IMR-90 (cell line): ENCODE measurements around the gene CCR3. TPM values are rescaled to one million over a fixed set of nuclear protein-coding genes. Genes with fewer than 3 reads are reported as not detected.

Experiments
- ATAC-seq: fragments of 200-7000 bp; cut with Tn5 transposase; 2 replicates; pipeline ENCODE4 v1.9.1; 2020; ENCODE audit warnings: low read depth, mild to moderate bottlenecking, moderate library complexity
- BruUV-seq: library from RNA; stranded (reverse); fragments of 400-500 nt; replicated peaks from 2 replicates; lab custom pipeline; 2021; lab: Mats Ljungman, UMichigan
- CTCF ChIA-PET: fragments of 300-600 bp; formaldehyde crosslinking; extraction: SDS; loops from one replicate; lab custom pipeline; 2021; ENCODE audit warnings: antibody characterized with exemption; lab: Yijun Ruan, JAX
- POLR2A ChIA-PET: fragments of 300-600 bp; sonication (Branson Sonifier 250); formaldehyde crosslinking; loops from one replicate; lab custom pipeline; 2022; ENCODE audit warnings: antibody characterized with exemption; ENCODE audit not compliant: unreplicated experiment; lab: Charles Lee
- DNase-seq: peaks from one replicate; pipeline ENCODE4 v3.0.0; 2013
- H2AFZ ChIP-seq: replicated peaks from 2 replicates; pipeline ENCODE3; 2013; ENCODE audit warnings: low read length, mild to moderate bottlenecking; ENCODE audit not compliant: poor library complexity
- H2AK5ac ChIP-seq: 2 replicates; pipeline ENCODE4 v1.6.1; 2013; ENCODE audit warnings: low read depth, low read length, inconsistent platforms
- H2AK9ac ChIP-seq: replicated peaks from 2 replicates; pipeline ENCODE3; 2013; ENCODE audit warnings: mild to moderate bottlenecking, low read depth, low read length, moderate library complexity; ENCODE audit not compliant: poor library complexity
- H2BK120ac ChIP-seq: 2 replicates; pipeline ENCODE4 v1.6.1; 2013; ENCODE audit warnings: low read depth, low read length, inconsistent platforms
- H2BK15ac ChIP-seq: 3 replicates; pipeline ENCODE4 v1.6.1; 2013; ENCODE audit warnings: low read depth, low read length, inconsistent platforms
- H2BK20ac ChIP-seq: 2 replicates; pipeline ENCODE4 v1.6.1; 2013; ENCODE audit warnings: low read depth, mild to moderate bottlenecking, inconsistent platforms, low read length, moderate library complexity
- H2BK5ac ChIP-seq: 2 replicates; pipeline ENCODE4 v1.6.1; 2013; ENCODE audit warnings: mild to moderate bottlenecking, low read depth, low read length, inconsistent platforms; ENCODE audit not compliant: poor library complexity, severe bottlenecking
- H3K14ac ChIP-seq: replicated peaks from 2 replicates; pipeline ENCODE4 v1.6.1; 2013; ENCODE audit warnings: low read depth, low read length, inconsistent platforms
- H3K18ac ChIP-seq: 2 replicates; pipeline ENCODE4 v1.6.1; 2013; ENCODE audit warnings: low read depth, low read length, control low read depth
- H3K23ac ChIP-seq: 2 replicates; pipeline ENCODE4 v1.6.1; 2013; ENCODE audit warnings: low read depth, low read length, inconsistent platforms
- H3K27ac ChIP-seq: 2 replicates; pipeline ENCODE4 v1.5.1; 2013; ENCODE audit warnings: mild to moderate bottlenecking, control low read depth, low read length; ENCODE audit not compliant: insufficient read depth
- H3K27me3 ChIP-seq: 2 replicates; pipeline ENCODE4 v1.6.1; 2013; ENCODE audit warnings: low read length; ENCODE audit not compliant: control insufficient read depth, insufficient read depth
- H3K36me3 ChIP-seq: 2 replicates; pipeline ENCODE4 v1.6.1; 2013; ENCODE audit warnings: low read length, mixed read lengths; ENCODE audit not compliant: control insufficient read depth, insufficient read depth
- H3K4ac ChIP-seq: 2 replicates; pipeline ENCODE4 v1.6.1; 2013; ENCODE audit warnings: low read depth, low read length, inconsistent platforms
- H3K4me1 ChIP-seq: 2 replicates; pipeline ENCODE4 v1.6.1; 2013; ENCODE audit warnings: low read length, mixed read lengths; ENCODE audit not compliant: control insufficient read depth, insufficient read depth
- H3K4me2 ChIP-seq: 2 replicates; pipeline ENCODE4 v1.6.1; 2013; ENCODE audit warnings: low read depth, mild to moderate bottlenecking, control low read depth, low read length, moderate library complexity
- H3K4me3 ChIP-seq: 2 replicates; pipeline ENCODE4 v1.5.1; 2013; ENCODE audit warnings: low read depth, mild to moderate bottlenecking, control low read depth, low read length, moderate library complexity; ENCODE audit not compliant: insufficient read depth
- H3K56ac ChIP-seq: 2 replicates; pipeline ENCODE4 v1.6.1; 2013; ENCODE audit warnings: low read length, inconsistent platforms; ENCODE audit not compliant: insufficient read depth; ENCODE audit errors: extremely low read depth
- H3K79me1 ChIP-seq, 2 experiments: 2 replicates each; pipeline ENCODE4 v1.6.1; 2013; ENCODE audit warnings: low read length in 2 of 2, inconsistent platforms in 1 of 2, low read depth in 1 of 2
- H3K9ac ChIP-seq: 2 replicates; pipeline ENCODE4 v1.6.1; 2013; ENCODE audit warnings: low read depth, low read length, control low read depth
- H3K9me1 ChIP-seq: 2 replicates; pipeline ENCODE4 v1.6.1; 2013; ENCODE audit warnings: low read length, inconsistent platforms; ENCODE audit not compliant: insufficient read depth
- H3K9me3 ChIP-seq: 2 replicates; pipeline ENCODE4 v1.6.1; 2013; ENCODE audit warnings: low read length; ENCODE audit not compliant: control insufficient read depth, insufficient read depth
- H4K20me1 ChIP-seq: 2 replicates; pipeline ENCODE4 v1.6.1; 2013; ENCODE audit warnings: low read length, inconsistent platforms; ENCODE audit not compliant: insufficient read depth
- H4K5ac ChIP-seq: 2 replicates; pipeline ENCODE4 v1.6.1; 2013; ENCODE audit warnings: mild to moderate bottlenecking, low read depth, low read length, control low read depth
- H4K8ac ChIP-seq, 2 experiments: 2 replicates each; pipeline ENCODE4 v1.6.1; 2013; ENCODE audit warnings: low read depth in 2 of 2, low read length in 2 of 2, control low read depth in 1 of 2, inconsistent platforms in 1 of 2
- H4K91ac ChIP-seq: 2 replicates; pipeline ENCODE4 v1.6.1; 2013; ENCODE audit warnings: low read depth, low read length, inconsistent platforms; ENCODE audit not compliant: insufficient read depth
- MAZ ChIP-seq: IDR thresholded peaks from 2 replicates; pipeline ENCODE4 v1.6.1; 2012; ENCODE audit warnings: low read depth, mild to moderate bottlenecking, low read length, improper control_type of control experiment, moderate library complexity, borderline replicate concordance
- MXI1 ChIP-seq: IDR thresholded peaks from 2 replicates; pipeline ENCODE4 v1.6.1; 2012; ENCODE audit warnings: low read depth, mild to moderate bottlenecking, low read length, moderate library complexity, borderline replicate concordance
- RAD21 ChIP-seq: IDR thresholded peaks from 2 replicates; pipeline ENCODE4 v1.6.1; 2012; ENCODE audit warnings: low read length, improper control_type of control experiment
- RCOR1 ChIP-seq: IDR thresholded peaks from 2 replicates; pipeline ENCODE4 v1.6.1; 2012; ENCODE audit warnings: mild to moderate bottlenecking, low read length, improper control_type of control experiment; ENCODE audit not compliant: insufficient replicate concordance
- SMC3 ChIP-seq: fragments of 150-350 bp; IDR thresholded peaks from 2 replicates; pipeline ENCODE4 v1.6.1; 2016; ENCODE audit warnings: low read depth, mild to moderate bottlenecking, antibody characterized with exemption, low read length, moderate library complexity
- WGBS, 2 experiments: methylation state at CpG; one replicate each; pipeline versions ENCODE4 v1.1.5 to v1.1.7; 2013; ENCODE audit warnings: missing lambda C conversion rate in 2 of 2; ENCODE audit not compliant: insufficient read length in 1 of 2; ENCODE audit errors: extremely low coverage in 2 of 2; 5-methylcytosine and 5-hydroxymethylcytosine counted together
- dilution Hi-C: fragments of 300-500 bp; cut with HindIII; formaldehyde crosslinking; loops from one replicate; pipeline ENCODE4 v1.14.3; 2018; ENCODE audit warnings: low sequenced_read_pairs; ENCODE audit not compliant: unreplicated experiment
- in situ Hi-C: fragments of 300-500 bp; cut with MboI; formaldehyde crosslinking; loops from 3 replicates; pipeline ENCODE4 v1.14.3; 2019; ENCODE audit warnings: low sequenced_read_pairs, inconsistent platforms, mixed read lengths
- intact Hi-C: fragments of 100-400 bp; cut with micrococcal nuclease; formaldehyde crosslinking; loops from 2 replicates; pipeline ENCODE4 v1.10.0; 2022
- polyA plus RNA-seq, 3 experiments: library from polyadenylated mRNA; depleted of rRNA; stranded (reverse); fragments of >200 nt; gene quantifications; 2 replicates each; pipeline ENCODE4 v1.2.3, GENCODE V29; 2012; ENCODE audit warnings: low replicate concordance in 1 of 3
- total RNA-seq: library from RNA; depleted of rRNA; stranded (reverse); fragments of >200 nt; gene quantifications from 2 replicates; pipeline ENCODE4 v1.2.3, GENCODE V29; 2012

Gene CCR3
- total and polyA plus RNA-seq, 2 of the 4 experiments (the other 2 are of a cell fraction), result not detected

- Histone ChIP-seq H2AFZ (no peak overlapping the region), H3K36me3 (no peaks in the 10 kb centered on the region), H2AK5ac (no peak overlapping the region), H3K4me1 (no peaks in the 10 kb centered on the region), H2BK15ac (no peak overlapping the region), H2BK20ac (no peak overlapping the region), H4K5ac (no peak overlapping the region), H2BK5ac (no peak overlapping the region), H4K20me1 (no peaks in the 10 kb centered on the region), H3K79me1 (no peaks in the 10 kb centered on the region), H3K23ac (no peak overlapping the region), H4K91ac (no peak overlapping the region), H2BK120ac (no peak overlapping the region), H3K14ac (no peak overlapping the region), H3K4me2 (no peak overlapping the region), H3K18ac (no peak overlapping the region), H3K4ac (no peak overlapping the region), H3K27ac (no peak overlapping the region), H4K8ac (no peak overlapping the region), H3K9me3 (no peaks in the 10 kb centered on the region), H3K4me3 (no peak overlapping the region), H3K9ac (no peak overlapping the region), H3K9me1 (0 out of 2 replicates have a peak, but pooled peaks cover 2% of the 10 kb centered on the region), H2AK9ac (no peak overlapping the region), H3K27me3 (peaks cover 8% of the 10 kb centered on the region), H3K56ac (no peak overlapping the region)
- ChIA-PET POLR2A (no interaction called here), CTCF (no interaction called here)
- in situ Hi-C loops, result no loop called here
- intact Hi-C loops, result no loop called here
- DNase-seq (no peak), ATAC-seq (no peak)
- dilution Hi-C loops, result no loop called here
- BruUV-seq, result no TSS peak
- TF ChIP-seq RCOR1 (no peak), RAD21 (no peak), MAZ (no peak), SMC3 (no peak), MXI1 (no peak)
- no CpG with 5 or more reads among the region's 2 CpGs for WGBS, 2 experiments
Observed at GRCh38 chr3:46282696-46283095, 40.4 kb downstream of the CCR3 start.
